Hepatic stellate cell (primary cell): ENCODE measurements around the gene NBPF9.
"Not testable (repeated sequence)": the region's sequence is repeated elsewhere in the genome, so short reads cannot be mapped to it uniquely, and the experiment has no call there.

Experiments
- DNase-seq: peaks from one replicate; pipeline ENCODE4 v3.0.0; 2011; ENCODE audit warnings: low spot score

The NBPF9 gene

GRCh38 chr1:149103109-149104081, at the start of gene NBPF9:
NBPF9 (minus strand) TSS chr1:149103551; CDS start chr1:149082139, 21,412 bp downstream.
- not testable (repeated sequence) for DNase-seq

- DNase-seq, result not testable (repeated sequence)
These were observed 46.6 kb upstream of the NBPF9 start for GRCh38 chr1:149149909-149150308.

GRCh38 chr1:149137585-149137984, 34.2 kb upstream of the NBPF9 start:
- not testable (repeated sequence) for DNase-seq

- not testable (repeated sequence) for DNase-seq
These were observed 27.6 kb upstream of the NBPF9 start for GRCh38 chr1:149130938-149131337.

GRCh38 chr1:149129245-149129644, 25.9 kb upstream of the NBPF9 start:
- DNase-seq, result not testable (repeated sequence)

GRCh38 chr1:149126555-149127145, 23.3 kb upstream of the NBPF9 start:
- not testable (repeated sequence) for DNase-seq

GRCh38 chr1:149123948-149124926, 20.9 kb upstream of the NBPF9 start:
- not testable (repeated sequence) for DNase-seq

- DNase-seq, result not testable (repeated sequence)
These were observed 9.5 kb upstream of the NBPF9 start for GRCh38 chr1:149112828-149113227.

- DNase-seq, result not testable (repeated sequence)
These were observed 7.0 kb upstream of the NBPF9 start for GRCh38 chr1:149110343-149110742.

GRCh38 chr1:149102574-149102973, 777 bp downstream of the NBPF9 start:
- DNase-seq, result not testable (repeated sequence)

- DNase-seq, result not testable (repeated sequence)
These were observed 5.1 kb downstream of the NBPF9 start for GRCh38 chr1:149098276-149098675.

- not testable (repeated sequence) for DNase-seq
These were observed 10.2 kb downstream of the NBPF9 start for GRCh38 chr1:149093155-149093554.

- DNase-seq, result not testable (repeated sequence)
These were observed 27.7 kb downstream of the NBPF9 start for GRCh38 chr1:149075505-149076127.

GRCh38 chr1:149064611-149065010, 38.7 kb downstream of the NBPF9 start:
- DNase-seq, result not testable (repeated sequence)

- not testable (repeated sequence) for DNase-seq
These were observed 60.3 kb downstream of the NBPF9 start for GRCh38 chr1:149043056-149043455.

- DNase-seq, result not testable (repeated sequence)
These were observed 69.4 kb downstream of the NBPF9 start for GRCh38 chr1:149033916-149034315.

GRCh38 chr1:149024327-149024726, 79.0 kb downstream of the NBPF9 start:
- not testable (repeated sequence) for DNase-seq

GRCh38 chr1:149018577-149018976, 84.8 kb downstream of the NBPF9 start:
- not testable (repeated sequence) for DNase-seq

- DNase-seq, result not testable (repeated sequence)
These were observed 86.7 kb downstream of the NBPF9 start for GRCh38 chr1:149016626-149017025.

- DNase-seq, result not testable (repeated sequence)
These were observed 87.8 kb downstream of the NBPF9 start for GRCh38 chr1:149015522-149015921.

GRCh38 chr1:149013513-149013912, 89.8 kb downstream of the NBPF9 start:
- DNase-seq, result not testable (repeated sequence)
